Ovary (tissue), 9 donors: ENCODE measurements around the gene SLMAP. TPM values are rescaled to one million over a fixed set of nuclear protein-coding genes. Genes with fewer than 3 reads are reported as not detected.

Source experiments
- DNase-seq, 5 donors: peaks; one replicate each; pipeline ENCODE4 v3.0.0-alpha.2; 2019 to 2020
- H3K27ac ChIP-seq, 2 donors: fragments of 200-600 bp; one replicate each; pipeline versions ENCODE4 v1.5.1 to v1.8.0; 2019 to 2022
- H3K27me3 ChIP-seq: fragments of 200-600 bp; one replicate; pipeline ENCODE4 v1.8.0; 2022
- H3K36me3 ChIP-seq: fragments of 200-600 bp; sonication (generic); one replicate; pipeline ENCODE4 v1.5.1; 2019
- H3K4me1 ChIP-seq: one replicate; pipeline ENCODE4 v1.8.1; 2013; ENCODE audit warnings: mild to moderate bottlenecking, moderate library complexity; ENCODE audit not compliant: insufficient read depth
- H3K4me3 ChIP-seq: fragments of 200-600 bp; sonication (generic); one replicate; pipeline ENCODE4 v1.5.1; 2017
- H3K9me3 ChIP-seq, 2 donors: fragments of 200-600 bp in 1 of 2; sonication (generic) in 1 of 2; one replicate each; pipeline versions ENCODE4 v1.5.1 to v1.8.1; 2013 to 2019; ENCODE audit warnings: mild to moderate bottlenecking in 1 of 2, moderate library complexity in 1 of 2
- EP300 ChIP-seq: sonication (generic); formaldehyde crosslinking; IDR thresholded peaks from one replicate; pipeline ENCODE4 v1.6.1; 2017; ENCODE audit warnings: antibody characterized with exemption
- POLR2A ChIP-seq: fragments of 450-650 bp; IDR thresholded peaks from one replicate; pipeline ENCODE4 v1.6.1; 2017; ENCODE audit warnings: antibody characterized with exemption, mild to moderate bottlenecking, moderate library complexity
- WGBS, 3 donors: extraction: QIAGEN DNeasy Blood & Tissue Kit in 1 of 3; methylation state at CpG; one replicate each; pipeline versions ENCODE4 v1.1.5 to v1.1.7; 2013 to 2017; 5-methylcytosine and 5-hydroxymethylcytosine counted together
- intact Hi-C, 4 donors: fragments of 100-400 bp; cut with DNase I; formaldehyde crosslinking; loops; one replicate each; pipeline versions ENCODE4 v1.11.0 to v1.15.1; 2022 to 2023
- polyA plus RNA-seq, 2 donors: library from polyadenylated mRNA; stranded (reverse); fragments of 200-250 nt in 1 of 2; fragments of 350-450 nt in 1 of 2; fragmentation: Illumina TruSeq in 1 of 2; extraction: RNeasy Lipid Tissue Mini Kit (QIAGEN cat#74804) in 1 of 2; gene quantifications; one replicate each; pipeline ENCODE4 v1.2.3, GENCODE V29; 2013 to 2014
- total RNA-seq, 7 donors: library from RNA; depleted of rRNA in 2 of 7; stranded (reverse); fragments of >200 nt in 2 of 7; fragmentation: NEBNext Ultra II Directional in 3 of 7; extraction: Animal tissue kit (Norgen Biotek cat#: 25700) in 3 of 7; gene quantifications; one replicate each; pipeline versions ENCODE4 v1.1.0 to v1.2.4, GENCODE V29; 2016 to 2023
- TF ChIP-seq, protein P1 (sequence below), 3 donors: fragments of 450-650 bp in 2 of 3; fragments of 200-600 bp in 1 of 3; IDR thresholded peaks; one replicate each; pipeline versions ENCODE4 v1.5.1 to v1.8.0; 2016 to 2022; ENCODE audit warnings: antibody characterized with exemption in 3 of 3, mild to moderate bottlenecking in 1 of 3
- donor health status: DM: no; HTN: no; CAD: no; lungs with moderate emphysema.
- donor health status: DM: no; HTN: no; CAD: no.
- donor health status: Bipolar disorder and iron deficiency.
- donor health status: DM: yes; HTN: yes; CAD: no.
- donor health status: DM: no; HTN: no; CAD: no.
- donor health status: DM: yes; HTN: yes; CAD: no.

SLMAP gene
- total and polyA plus RNA-seq, 9 donors, result 26.3 to 113 (median 73.8) TPM

GRCh38 chr3:57951066-57951882 is 195.2 kb downstream of the SLMAP start:
- intact Hi-C loops, result no loop called here
- 22 to 29% (median 26%) methylated on average over 8 of the region's 8 CpGs for WGBS, 3 donors
- Histone ChIP-seq H3K27ac (no peak overlapping the region), H3K4me1 (peaks cover 8% of the 10 kb centered on the region), H3K27me3 (no peaks in the 10 kb centered on the region), H3K9me3 (no peaks in the 10 kb centered on the region), H3K36me3 (no peaks in the 10 kb centered on the region), H3K4me3 (no peak overlapping the region)
- DNase-seq, result peak; percentile 48 to 65 (median 59)
- TF ChIP-seq EP300 (no peak), POLR2A (no peak)
- TF ChIP-seq, protein P1, sequence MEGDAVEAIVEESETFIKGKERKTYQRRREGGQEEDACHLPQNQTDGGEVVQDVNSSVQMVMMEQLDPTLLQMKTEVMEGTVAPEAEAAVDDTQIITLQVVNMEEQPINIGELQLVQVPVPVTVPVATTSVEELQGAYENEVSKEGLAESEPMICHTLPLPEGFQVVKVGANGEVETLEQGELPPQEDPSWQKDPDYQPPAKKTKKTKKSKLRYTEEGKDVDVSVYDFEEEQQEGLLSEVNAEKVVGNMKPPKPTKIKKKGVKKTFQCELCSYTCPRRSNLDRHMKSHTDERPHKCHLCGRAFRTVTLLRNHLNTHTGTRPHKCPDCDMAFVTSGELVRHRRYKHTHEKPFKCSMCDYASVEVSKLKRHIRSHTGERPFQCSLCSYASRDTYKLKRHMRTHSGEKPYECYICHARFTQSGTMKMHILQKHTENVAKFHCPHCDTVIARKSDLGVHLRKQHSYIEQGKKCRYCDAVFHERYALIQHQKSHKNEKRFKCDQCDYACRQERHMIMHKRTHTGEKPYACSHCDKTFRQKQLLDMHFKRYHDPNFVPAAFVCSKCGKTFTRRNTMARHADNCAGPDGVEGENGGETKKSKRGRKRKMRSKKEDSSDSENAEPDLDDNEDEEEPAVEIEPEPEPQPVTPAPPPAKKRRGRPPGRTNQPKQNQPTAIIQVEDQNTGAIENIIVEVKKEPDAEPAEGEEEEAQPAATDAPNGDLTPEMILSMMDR (IDR thresholded peaks at IDR 0.05), result no peak

DNA sequence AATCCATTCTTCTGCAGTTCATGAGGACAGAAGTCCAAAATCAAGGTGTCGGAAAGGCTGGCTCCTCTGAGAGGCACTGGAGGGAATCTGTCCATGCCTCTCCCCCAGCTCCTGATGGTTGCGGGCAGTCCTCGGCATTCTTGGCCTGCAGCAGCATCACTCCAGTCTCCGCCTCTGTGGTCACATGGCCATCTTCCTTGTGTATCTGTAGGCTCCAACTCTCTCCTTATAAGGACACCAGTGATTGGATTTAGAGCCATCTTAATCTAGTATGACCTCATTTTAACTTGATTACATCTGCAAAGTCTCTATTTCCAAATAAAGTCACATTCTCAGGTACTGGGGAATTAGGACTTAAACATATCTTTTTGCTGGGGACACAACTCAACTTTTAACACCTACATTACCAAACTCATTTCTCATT is 196.1 kb downstream of the SLMAP start:
- Histone ChIP-seq H3K4me3 (no peak overlapping the region), H3K36me3 (no peaks in the 10 kb centered on the region), H3K27ac (no peak overlapping the region), H3K9me3 (no peaks in the 10 kb centered on the region), H3K4me1 (peaks cover 8% of the 10 kb centered on the region), H3K27me3 (no peaks in the 10 kb centered on the region)
- TF ChIP-seq, protein P1 (IDR thresholded peaks at IDR 0.05), result no peak
- no peak for TF ChIP-seq POLR2A
- no peak for TF ChIP-seq EP300
- DNase-seq, result peak; percentile 33 to 71 (median 46)
- intact Hi-C loops, result no loop called here
- 26 to 40% (median 36%) methylated on average over 4 of the region's 4 CpGs for WGBS, 3 donors

DNA sequence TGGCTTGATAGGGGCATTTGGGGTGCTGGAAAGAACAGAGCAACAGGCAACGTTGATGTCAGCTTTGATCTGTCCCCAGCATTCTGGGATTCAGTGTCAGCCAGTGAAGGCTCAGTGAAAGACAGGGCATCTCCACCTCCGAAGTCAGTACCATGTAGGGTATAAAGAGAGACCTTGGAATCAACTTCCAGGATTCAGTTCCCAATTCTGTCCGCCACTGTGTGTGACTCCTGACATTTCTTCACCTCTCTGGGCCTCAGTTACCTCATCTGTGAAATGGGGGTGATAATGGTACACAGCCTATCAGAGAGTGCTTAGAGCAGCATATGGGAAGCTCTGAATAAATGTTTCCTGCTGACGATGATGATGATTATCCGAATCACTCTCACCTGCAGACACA is 196.5 kb downstream of the SLMAP start:
- no peak overlapping the region for H3K4me3 ChIP-seq
- no peaks in the 10 kb centered on the region for H3K9me3 ChIP-seq
- peaks cover 8% of the 10 kb centered on the region for H3K4me1 ChIP-seq
- 82 to 84% (median 83%) methylated on average over 5 of the region's 5 CpGs for WGBS, 3 donors
- peak in 1 of 5 donors; percentile 13 for DNase-seq
- no peaks in the 10 kb centered on the region for H3K36me3 ChIP-seq
- H3K27ac ChIP-seq, result no peak overlapping the region
- no peaks in the 10 kb centered on the region for H3K27me3 ChIP-seq
- TF ChIP-seq, protein P1 (IDR thresholded peaks at IDR 0.05), result no peak
- TF ChIP-seq EP300 (no peak), POLR2A (no peak)
- intact Hi-C loops, result no loop called here

- Histone ChIP-seq H3K4me3 (no peak overlapping the region), H3K27ac (no peak overlapping the region), H3K27me3 (no peaks in the 10 kb centered on the region), H3K9me3 (no peaks in the 10 kb centered on the region), H3K36me3 (no peaks in the 10 kb centered on the region), H3K4me1 (peaks cover 8% of the 10 kb centered on the region)
- TF ChIP-seq, protein P1 (IDR thresholded peaks at IDR 0.05), result no peak
- no peak for TF ChIP-seq EP300
- no peak for TF ChIP-seq POLR2A
- WGBS, 3 donors, result 77 to 84% (median 79%) methylated on average over 7 of the region's 7 CpGs
- intact Hi-C loops, result no loop called here
- DNase-seq, result no peak
Measured at GRCh38 chr3:57953576-57953975, 197.5 kb downstream of the SLMAP start.
